Activated CD4-positive, alpha-beta T cell treated with anti-CD3 and anti-CD28 coated beads, Interleukin-2, amount 10 ng/mL, durations not matched to agents 24 days and 14 days (primary cell): Measurements from ENCODE around the gene GCNT4. TPM values are rescaled to one million over a fixed set of nuclear protein-coding genes. Genes with fewer than 3 reads are reported as not detected.
A peak's percentile ranks its signal among the peaks of the same experiment; 100 is the strongest.

Experiments used
- DNase-seq: peaks from one replicate; pipeline ENCODE4 v3.0.0; 2022
- H3K27ac Mint-ChIP-seq: one replicate; pipeline ENCODE4 v1.8.0; 2022; ENCODE audit warnings: mild to moderate bottlenecking, mixed read lengths
- H3K27me3 Mint-ChIP-seq: one replicate; pipeline ENCODE4 v1.8.0; 2022; ENCODE audit warnings: mixed read lengths
- H3K36me3 Mint-ChIP-seq: one replicate; pipeline ENCODE4 v1.8.0; 2022; ENCODE audit warnings: low read depth, mild to moderate bottlenecking, mixed read lengths
- H3K4me1 Mint-ChIP-seq: one replicate; pipeline ENCODE4 v1.8.0; 2021; ENCODE audit warnings: mixed read lengths
- H3K4me3 Mint-ChIP-seq: one replicate; pipeline ENCODE4 v1.8.0; 2022; ENCODE audit warnings: mild to moderate bottlenecking, moderate library complexity, mixed read lengths
- H3K9me3 Mint-ChIP-seq: one replicate; pipeline ENCODE4 v1.8.0; 2021; ENCODE audit warnings: mixed read lengths
- intact Hi-C: fragments of 100-400 bp; cut with micrococcal nuclease; formaldehyde crosslinking; loops from one replicate; pipeline ENCODE4 v1.15.1; 2023
- total RNA-seq: library from RNA; stranded (reverse); gene quantifications from 2 replicates; pipeline ENCODE4 v1.2.3, GENCODE V29; 2022

GCNT4 gene
- total RNA-seq, 1 donor from 2014 or later, result 0.70 TPM

DNA sequence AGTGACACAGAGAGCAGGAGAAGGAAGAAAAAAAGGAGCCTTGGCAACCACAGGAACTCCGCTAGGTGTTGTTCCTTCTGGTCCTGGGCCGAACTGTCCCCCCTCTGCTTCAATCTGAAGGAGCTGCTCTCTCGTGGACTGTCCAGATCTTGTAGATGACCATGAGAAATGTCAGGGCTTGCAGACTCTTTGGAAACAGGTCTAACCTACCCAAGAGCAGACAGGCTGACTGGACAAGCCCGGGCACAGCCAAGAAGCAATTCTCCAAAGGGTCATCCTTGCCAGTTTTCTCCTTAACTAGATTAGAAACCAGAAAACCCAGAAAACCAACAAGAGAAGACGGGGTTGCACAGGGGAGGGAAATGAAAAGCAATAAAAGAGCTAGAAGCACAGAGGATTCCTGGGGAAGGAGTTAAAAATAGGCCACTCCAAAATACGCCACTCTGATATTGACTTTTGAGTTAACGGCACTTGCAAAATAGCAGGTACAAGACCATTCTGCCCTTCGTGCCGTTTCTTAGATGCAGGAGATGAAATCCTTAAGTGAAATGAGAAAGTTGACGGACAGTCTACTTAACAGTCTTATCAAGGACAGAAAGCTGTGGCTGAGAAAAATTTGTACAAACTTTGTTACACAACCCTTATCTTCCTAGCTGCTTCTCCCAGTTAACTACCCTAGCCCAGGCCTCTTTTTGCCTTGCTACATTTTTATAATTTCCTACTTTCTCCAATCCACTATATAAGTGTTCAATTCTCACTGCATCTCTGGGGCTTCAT, 5.8 kb downstream of the GCNT4 start:
- peaks cover 31% of the 10 kb centered on the region for H3K36me3 Mint-ChIP-seq
- no peak for DNase-seq
- H3K4me1 Mint-ChIP-seq, result peaks cover 52% of the 10 kb centered on the region
- no peak overlapping the region for H3K27ac Mint-ChIP-seq
- H3K4me3 Mint-ChIP-seq, result no peak overlapping the region
- H3K27me3 Mint-ChIP-seq, result peaks cover 2% of the 10 kb centered on the region
- intact Hi-C loops, result loop anchor here (5.0 to 10.0 kb wide), 2 partner anchors 72 to 109 kb away; no protein-coding TSS in a partner anchor
- peaks cover 3% of the 10 kb centered on the region for H3K9me3 Mint-ChIP-seq

DNA sequence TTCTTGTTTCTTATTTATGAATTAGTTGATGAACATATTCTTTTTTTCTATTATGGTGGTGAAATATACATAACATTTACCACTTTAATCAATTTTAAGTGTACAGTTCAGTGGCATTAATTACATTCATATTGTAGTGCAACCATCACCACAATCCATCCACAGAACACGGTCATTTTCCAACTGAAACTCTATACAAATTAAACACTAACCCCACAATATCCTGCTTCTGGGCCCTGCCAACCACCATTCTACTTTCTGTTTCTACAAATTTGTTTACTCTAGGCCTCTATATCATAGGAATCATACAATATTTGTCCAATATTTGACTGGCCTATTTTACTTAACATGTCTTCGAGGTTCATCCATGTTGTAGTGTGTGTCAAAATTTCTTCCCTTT, 7.3 kb downstream of the GCNT4 start:
- peaks cover 32% of the 10 kb centered on the region for H3K36me3 Mint-ChIP-seq
- H3K27me3 Mint-ChIP-seq, result no peaks in the 10 kb centered on the region
- H3K9me3 Mint-ChIP-seq, result peaks cover 3% of the 10 kb centered on the region
- no peak overlapping the region for H3K4me3 Mint-ChIP-seq
- DNase-seq, result no peak
- H3K27ac Mint-ChIP-seq, result no peak overlapping the region
- intact Hi-C loops, result loop anchor here (5.0 to 10.0 kb wide), 2 partner anchors 70 to 108 kb away; no protein-coding TSS in a partner anchor
- peaks cover 38% of the 10 kb centered on the region for H3K4me1 Mint-ChIP-seq

DNA sequence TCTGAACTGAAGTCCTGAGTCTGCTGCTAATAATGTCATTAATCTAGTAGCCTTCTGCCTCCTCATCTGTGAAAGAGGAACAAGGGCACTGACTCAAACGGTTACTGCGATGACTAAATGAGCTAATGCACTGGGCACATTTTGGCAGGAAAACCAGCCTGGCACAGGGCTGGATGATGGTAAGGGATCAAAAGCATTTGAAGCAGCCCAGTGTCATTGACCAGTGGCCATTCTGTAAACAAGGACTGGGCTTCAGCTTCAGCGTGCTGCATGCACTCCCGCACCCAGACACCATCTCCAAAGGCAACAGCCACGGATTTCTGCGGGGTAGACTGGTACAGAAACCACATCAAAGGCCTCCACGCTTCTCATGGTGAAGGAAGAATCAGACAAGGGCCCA, 8.0 kb downstream of the GCNT4 start:
- no peak for DNase-seq

DNA sequence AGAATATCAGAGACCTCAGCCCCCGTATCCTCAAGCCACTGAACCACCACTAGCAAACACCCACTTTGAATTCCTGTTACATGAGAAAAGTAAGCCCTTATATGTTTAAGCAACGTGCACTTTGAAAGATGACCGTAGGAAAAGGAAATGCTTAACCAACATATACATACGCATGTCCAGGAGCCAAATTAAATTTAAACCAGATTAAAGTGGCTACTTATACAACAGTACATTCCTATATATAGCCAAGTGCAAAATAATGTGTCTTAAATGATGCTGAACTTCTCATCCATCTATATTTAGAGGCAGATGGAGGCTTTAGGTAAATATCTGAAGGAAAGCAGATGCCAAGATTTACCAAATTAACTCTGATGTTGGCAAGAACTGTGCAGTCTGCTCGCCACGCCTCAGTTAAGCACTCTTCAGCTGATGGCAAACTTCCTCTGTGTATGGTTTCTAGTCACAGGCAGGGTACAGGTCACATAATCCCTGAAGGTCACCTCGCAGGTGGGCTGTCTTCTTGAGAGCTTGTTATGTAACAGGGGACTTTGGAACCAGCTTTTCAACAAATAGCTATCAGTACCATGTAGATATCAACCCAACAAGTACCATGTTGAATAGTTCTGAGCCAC, 8.6 kb downstream of the GCNT4 start:
- DNase-seq, result no peak
- H3K4me1 Mint-ChIP-seq, result peaks cover 25% of the 10 kb centered on the region
- intact Hi-C loops, result loop anchor here (10.0 kb wide), 1 partner anchor 69 kb away; no protein-coding TSS in a partner anchor
- no peaks in the 10 kb centered on the region for H3K27me3 Mint-ChIP-seq
- H3K9me3 Mint-ChIP-seq, result peaks cover 3% of the 10 kb centered on the region
- peaks cover 32% of the 10 kb centered on the region for H3K36me3 Mint-ChIP-seq
- H3K4me3 Mint-ChIP-seq, result no peak overlapping the region
- no peak overlapping the region for H3K27ac Mint-ChIP-seq

More for the DNA sequence above, 8.0 kb downstream of the GCNT4 start:
- Mint-ChIP-seq H3K4me3 (no peak overlapping the region), H3K27me3 (no peaks in the 10 kb centered on the region), H3K9me3 (peaks cover 3% of the 10 kb centered on the region), H3K36me3 (peaks cover 32% of the 10 kb centered on the region), H3K4me1 (peaks cover 31% of the 10 kb centered on the region), H3K27ac (no peak overlapping the region)
- intact Hi-C loops, result loop anchor here (10.0 kb wide), 1 partner anchor 70 kb away; no protein-coding TSS in a partner anchor

DNA sequence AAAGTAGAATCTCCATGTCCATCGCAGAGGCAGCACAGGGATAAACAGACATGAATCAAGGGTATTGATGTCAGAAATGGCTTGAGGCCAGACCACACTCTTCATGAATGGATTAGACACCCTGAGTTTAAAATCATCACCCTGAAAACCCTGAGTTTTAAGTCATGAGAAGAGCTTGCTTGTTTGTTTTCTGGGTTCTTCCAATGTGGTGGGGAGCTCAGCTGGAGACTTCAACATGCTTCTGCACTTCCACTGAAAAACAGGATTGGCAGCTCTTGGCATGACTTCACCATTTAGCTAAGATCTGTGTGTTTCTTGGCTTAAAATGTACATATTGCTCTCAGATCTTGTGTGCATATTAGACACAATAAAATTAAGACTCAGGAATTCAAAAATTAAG, 9.8 kb downstream of the GCNT4 start:
- intact Hi-C loops, result loop anchor here (10.0 kb wide), 1 partner anchor 68 kb away; no protein-coding TSS in a partner anchor
- Mint-ChIP-seq H3K27ac (no peak overlapping the region), H3K4me1 (peaks cover 14% of the 10 kb centered on the region), H3K4me3 (no peak overlapping the region), H3K36me3 (peaks cover 34% of the 10 kb centered on the region), H3K9me3 (peaks cover 3% of the 10 kb centered on the region), H3K27me3 (no peaks in the 10 kb centered on the region)
- DNase-seq, result no peak

DNA sequence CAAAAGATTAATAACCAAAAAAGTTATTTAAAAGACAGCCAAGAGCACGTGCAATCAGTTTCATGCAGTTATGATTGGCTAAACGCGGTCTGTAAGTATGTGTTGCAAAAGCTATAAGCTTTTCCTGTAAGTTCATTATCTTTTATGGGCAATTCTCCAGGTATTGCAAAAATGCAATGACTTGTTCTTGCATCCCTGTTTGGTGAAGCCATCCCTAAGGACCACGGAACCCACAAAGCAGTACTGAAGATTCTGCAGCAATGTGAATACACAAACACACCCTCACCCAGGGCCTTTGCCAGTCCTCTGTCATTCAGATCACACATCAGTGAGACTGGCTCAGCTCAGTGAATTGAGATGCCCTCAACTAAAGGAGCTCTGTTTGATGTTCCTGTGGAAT, 11.4 kb downstream of the GCNT4 start:
- Mint-ChIP-seq H3K9me3 (peaks cover 3% of the 10 kb centered on the region), H3K27me3 (no peaks in the 10 kb centered on the region), H3K27ac (no peak overlapping the region), H3K4me1 (peaks cover 21% of the 10 kb centered on the region), H3K4me3 (no peak overlapping the region), H3K36me3 (peaks cover 27% of the 10 kb centered on the region)
- intact Hi-C loops, result loop anchor here (10.0 kb wide), 1 partner anchor 66 kb away; no protein-coding TSS in a partner anchor
- no peak for DNase-seq

DNA sequence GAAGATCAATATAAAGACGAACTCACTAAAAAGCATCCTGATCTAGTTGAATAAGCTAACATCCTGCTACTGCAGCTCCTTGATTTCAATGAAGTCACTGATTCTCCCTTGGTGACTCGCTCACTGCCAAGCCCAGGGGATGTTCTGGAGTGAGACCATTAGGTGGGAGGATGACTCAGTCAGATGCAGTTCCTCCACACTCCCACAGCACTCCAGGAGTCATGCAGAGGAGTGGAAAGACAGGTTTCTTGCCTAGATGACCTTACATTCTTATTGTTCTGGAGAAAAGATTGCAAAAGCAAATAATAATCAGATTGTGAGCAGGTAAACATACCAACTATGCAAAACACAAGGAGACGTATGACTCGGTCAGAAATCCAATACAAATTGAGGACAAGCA, 15.3 kb downstream of the GCNT4 start:
- no peak overlapping the region for H3K4me3 Mint-ChIP-seq
- peaks cover 5% of the 10 kb centered on the region for H3K36me3 Mint-ChIP-seq
- no peaks in the 10 kb centered on the region for H3K9me3 Mint-ChIP-seq
- DNase-seq, result no peak
- intact Hi-C loops, result no loop called here
- no peak overlapping the region for H3K27ac Mint-ChIP-seq
- H3K4me1 Mint-ChIP-seq, result peaks cover 19% of the 10 kb centered on the region
- no peaks in the 10 kb centered on the region for H3K27me3 Mint-ChIP-seq

DNA sequence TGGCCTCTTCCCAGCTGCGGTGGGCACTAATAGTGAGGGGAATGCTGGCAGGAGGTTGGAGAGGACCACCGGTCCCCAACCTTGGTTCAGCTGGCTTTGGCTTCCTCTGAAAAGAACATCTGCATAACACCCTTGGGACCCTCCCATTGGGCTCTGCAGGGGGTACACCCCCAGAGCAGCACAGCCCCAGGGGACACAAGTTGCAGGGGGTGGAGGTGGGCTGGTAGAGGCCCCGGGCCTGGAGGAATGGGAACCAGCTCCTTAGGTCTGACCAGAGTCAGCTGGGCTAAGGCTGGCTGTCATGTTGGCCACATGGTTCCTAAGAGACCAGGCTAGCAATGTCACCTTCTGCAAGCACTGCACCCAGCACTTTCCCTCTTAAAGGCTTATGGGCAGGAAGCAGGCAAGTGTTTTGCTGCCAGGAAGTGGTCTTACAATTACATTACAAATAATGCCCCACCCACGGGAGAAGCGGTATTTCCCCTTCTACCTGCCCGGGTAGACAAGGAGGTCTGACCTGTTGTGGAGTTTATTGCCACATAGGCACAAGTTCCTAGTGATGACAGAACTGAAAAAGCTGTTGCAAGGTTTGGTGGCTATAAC, 18.1 kb downstream of the GCNT4 start:
- intact Hi-C loops, result no loop called here
- Mint-ChIP-seq H3K4me3 (no peak overlapping the region), H3K4me1 (peaks cover 19% of the 10 kb centered on the region), H3K36me3 (peaks cover 3% of the 10 kb centered on the region), H3K9me3 (no peaks in the 10 kb centered on the region), H3K27ac (no peak overlapping the region), H3K27me3 (no peaks in the 10 kb centered on the region)
- peak; percentile 81 for DNase-seq

DNA sequence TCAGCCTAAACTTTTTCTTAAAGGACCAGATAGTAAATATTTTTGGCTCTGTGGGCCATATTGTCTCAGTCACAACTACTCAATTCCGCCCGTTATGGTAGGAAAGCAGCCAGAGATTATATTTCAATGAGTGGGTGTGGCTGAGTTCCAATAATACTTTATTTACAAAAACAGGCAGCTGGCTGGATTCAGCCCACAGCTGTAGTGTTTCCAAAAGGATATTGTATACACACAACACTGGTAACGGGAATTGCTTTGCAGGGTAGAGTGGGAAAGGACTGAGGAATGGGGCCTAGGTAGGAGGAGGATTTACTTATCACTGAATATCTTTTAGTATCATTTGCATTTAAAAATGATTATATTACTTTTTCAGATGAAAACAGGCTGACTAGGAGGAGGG, 21.0 kb downstream of the GCNT4 start:
- H3K27me3 Mint-ChIP-seq, result no peaks in the 10 kb centered on the region
- intact Hi-C loops, result no loop called here
- no peaks in the 10 kb centered on the region for H3K9me3 Mint-ChIP-seq
- H3K27ac Mint-ChIP-seq, result no peak overlapping the region
- H3K4me3 Mint-ChIP-seq, result no peak overlapping the region
- H3K4me1 Mint-ChIP-seq, result peaks cover 16% of the 10 kb centered on the region
- no peak for DNase-seq
- H3K36me3 Mint-ChIP-seq, result peaks cover 2% of the 10 kb centered on the region

DNA sequence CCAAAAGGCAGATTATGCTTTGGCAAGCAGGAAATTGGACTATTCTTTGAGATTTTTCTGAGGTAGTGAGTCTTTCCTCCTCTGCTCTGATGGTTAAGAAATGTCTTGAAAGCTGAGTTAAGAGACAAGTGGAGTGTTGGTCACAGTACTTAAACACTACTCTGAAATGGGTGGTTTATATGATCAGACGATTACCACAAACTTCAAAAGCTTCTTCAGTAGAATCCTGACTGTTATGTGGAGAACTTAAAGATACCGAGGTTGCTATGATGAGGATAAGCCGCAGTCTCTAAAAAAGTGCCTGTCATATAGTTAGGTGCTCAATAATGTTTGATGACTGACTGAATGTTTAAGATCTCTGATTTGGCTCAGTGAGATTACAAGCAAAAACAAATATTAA, 24.3 kb downstream of the GCNT4 start:
- Mint-ChIP-seq H3K9me3 (no peaks in the 10 kb centered on the region), H3K4me1 (peaks cover 13% of the 10 kb centered on the region), H3K27me3 (peaks cover 2% of the 10 kb centered on the region), H3K4me3 (no peak overlapping the region), H3K36me3 (no peaks in the 10 kb centered on the region), H3K27ac (no peak overlapping the region)
- intact Hi-C loops, result no loop called here
- no peak for DNase-seq

DNA sequence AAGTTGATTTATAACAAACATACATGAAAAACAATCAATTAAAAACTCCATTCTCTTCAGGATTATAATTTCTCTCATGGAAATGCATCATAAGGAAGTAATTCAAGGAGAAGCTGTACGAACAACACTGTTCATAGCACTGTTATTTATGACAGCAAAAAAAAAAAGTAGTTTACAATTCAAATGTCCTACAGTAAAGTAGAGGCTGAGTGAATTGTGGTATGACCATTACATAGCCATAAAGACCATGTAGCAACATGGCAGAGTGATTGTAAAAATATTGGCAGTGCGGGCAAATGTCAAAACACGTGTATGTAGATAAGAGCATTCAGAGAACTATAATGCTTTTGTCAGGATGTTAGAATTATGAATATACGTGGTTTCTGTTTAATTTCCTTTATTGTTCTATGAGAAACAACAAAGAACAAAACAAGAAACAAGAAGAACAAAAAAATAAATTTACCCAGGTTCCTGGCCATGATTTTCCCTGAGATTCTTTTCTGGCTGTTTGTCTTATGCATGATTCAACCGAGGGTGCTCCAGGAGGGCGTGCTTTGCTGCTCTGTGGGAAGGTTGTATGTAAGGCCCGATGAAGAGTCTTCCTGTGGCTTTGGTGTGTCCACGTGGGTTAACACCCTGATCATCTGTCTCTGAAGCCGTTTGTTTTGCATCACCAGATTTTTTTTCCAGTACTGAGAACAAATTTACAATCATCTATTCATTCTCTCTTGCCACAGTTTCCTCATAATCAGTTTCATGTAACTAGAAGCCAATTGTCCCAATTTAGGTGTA, 28.8 kb downstream of the GCNT4 start:
- H3K4me1 Mint-ChIP-seq, result peaks cover 17% of the 10 kb centered on the region
- peaks cover 2% of the 10 kb centered on the region for H3K27me3 Mint-ChIP-seq
- no peaks in the 10 kb centered on the region for H3K36me3 Mint-ChIP-seq
- intact Hi-C loops, result no loop called here
- H3K9me3 Mint-ChIP-seq, result no peaks in the 10 kb centered on the region
- DNase-seq, result peak; percentile 69
- H3K4me3 Mint-ChIP-seq, result no peak overlapping the region
- no peak overlapping the region for H3K27ac Mint-ChIP-seq

DNA sequence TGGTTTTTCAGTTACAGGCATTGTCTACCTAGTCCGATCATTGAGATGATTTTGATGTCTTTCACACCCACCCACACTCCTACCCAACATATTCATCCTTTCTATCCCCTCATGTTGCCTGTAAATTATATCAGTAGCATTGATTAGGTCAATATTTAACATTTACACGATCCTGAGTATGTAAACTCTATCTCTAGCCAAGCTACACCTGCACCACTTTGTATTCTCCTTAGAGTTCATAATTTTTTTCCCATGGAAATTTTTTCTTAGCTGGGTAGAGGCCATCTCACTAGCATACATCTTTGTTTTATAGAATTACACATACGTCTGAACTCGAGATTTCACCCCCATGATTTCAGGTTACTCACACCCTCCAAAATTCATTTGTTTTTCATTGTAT, 30.6 kb downstream of the GCNT4 start:
- peaks cover 2% of the 10 kb centered on the region for H3K27me3 Mint-ChIP-seq
- H3K4me1 Mint-ChIP-seq, result peaks cover 14% of the 10 kb centered on the region
- H3K27ac Mint-ChIP-seq, result no peak overlapping the region
- intact Hi-C loops, result no loop called here
- H3K4me3 Mint-ChIP-seq, result no peak overlapping the region
- H3K9me3 Mint-ChIP-seq, result no peaks in the 10 kb centered on the region
- no peaks in the 10 kb centered on the region for H3K36me3 Mint-ChIP-seq
- DNase-seq, result no peak

DNA sequence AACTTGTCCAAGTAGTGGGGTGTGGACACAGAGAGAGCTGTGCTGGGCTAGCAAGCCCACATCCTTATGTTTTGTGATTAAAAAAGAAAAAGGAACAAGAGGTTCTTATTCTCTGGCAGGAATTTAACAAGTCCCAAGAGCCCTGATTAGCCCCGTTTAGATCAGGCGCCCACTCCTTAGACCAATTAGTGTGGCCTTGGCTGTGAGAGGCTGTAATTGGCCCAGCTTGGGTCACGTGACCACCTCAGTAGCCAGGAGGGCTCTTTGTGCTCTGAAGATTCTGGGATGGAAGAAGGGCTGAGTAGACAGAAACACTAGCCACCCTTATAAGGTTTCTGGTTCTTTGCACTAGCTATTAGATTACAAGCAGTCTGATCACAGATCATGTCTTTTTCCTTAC, 31.1 kb downstream of the GCNT4 start:
- intact Hi-C loops, result no loop called here
- peaks cover 14% of the 10 kb centered on the region for H3K4me1 Mint-ChIP-seq
- no peak for DNase-seq
- H3K36me3 Mint-ChIP-seq, result no peaks in the 10 kb centered on the region
- peaks cover 2% of the 10 kb centered on the region for H3K27me3 Mint-ChIP-seq
- no peaks in the 10 kb centered on the region for H3K9me3 Mint-ChIP-seq
- no peak overlapping the region for H3K27ac Mint-ChIP-seq
- no peak overlapping the region for H3K4me3 Mint-ChIP-seq
